ENCODE measurements around the gene SNU13. TPM values are rescaled to one million over a fixed set of nuclear protein-coding genes. Genes with fewer than 3 reads are reported as not detected.

Gene SNU13
- total RNA-seq, 5 donors from 2014 or later (not counting 1 experiment from before 2014, with no cell fraction given) = 108 to 145 (median 122) TPM

- H3K4me1 Mint-ChIP-seq = peaks cover 45 to 52% (median 46%) of the 10 kb centered on the region in 3 donors
- DNase-seq = no peak
- 100% methylated on average over 1 of the region's 3 CpGs for WGBS (ENCODE audit: insufficient coverage)
- no peaks in the 10 kb centered on the region for H3K9me3 Mint-ChIP-seq
- Histone ChIP-seq H3K4me1 (ENCODE audit: control insufficient read depth in 1 of 2, extremely low read depth in 1 of 2, insufficient read depth in 2 of 2, low read length in 2 of 2) (peaks cover 9 to 38% of the 10 kb centered on the region in 2 experiments), H3K9me3 (no peaks in the 10 kb centered on the region), H3K27ac (ENCODE audit: low read length) (no peak overlapping the region), H3K4me3 (ENCODE audit: control insufficient read depth in 1 of 2, extremely low read depth in 1 of 2, low read length in 1 of 2) (no peak overlapping the region), H3K36me3 (ENCODE audit: control insufficient read depth in 2 of 2, extremely low read depth in 1 of 2, insufficient read depth in 1 of 2, low read length in 1 of 2) (peaks cover 0 to 27% of the 10 kb centered on the region in 2 donors), H3K27me3 (replicated peaks in 1 of 2; ENCODE audit: control insufficient read depth in 2 of 2, extremely low read depth in 1 of 2, insufficient read depth in 2 of 2, low read length in 1 of 2) (no peaks in the 10 kb centered on the region)
- peak overlapping the region in 2 of 3 donors; percentile 89 to 96 for H3K4me3 Mint-ChIP-seq
- ChIA-PET CTCF (no interaction called here), POLR2A (no interaction called here)
- no peaks in the 10 kb centered on the region for H3K27me3 Mint-ChIP-seq
- peaks cover 16% of the 10 kb centered on the region for H3K36me3 Mint-ChIP-seq
- no peak for ATAC-seq (replicated peaks in 1 of 4)
- peak overlapping the region in 1 of 2 donors; percentile 16 for H3K27ac Mint-ChIP-seq
Observed at GRCh38 chr22:41683616-41684015, 5.1 kb downstream of the SNU13 start.

- H3K36me3 ChIP-seq (ENCODE audit: control insufficient read depth in 2 of 2, extremely low read depth in 1 of 2, insufficient read depth in 1 of 2, low read length in 1 of 2) = peaks cover 0 to 32% of the 10 kb centered on the region in 2 donors
- ChIA-PET POLR2A (no interaction called here), CTCF (no interaction called here)
- no peaks in the 10 kb centered on the region for H3K9me3 ChIP-seq
- no peaks in the 10 kb centered on the region for H3K9me3 Mint-ChIP-seq
- H3K4me3 ChIP-seq (ENCODE audit: control insufficient read depth in 1 of 2, extremely low read depth in 1 of 2, low read length in 1 of 2) = peak overlapping the region in 1 of 2 donors; percentile 75
- WGBS (ENCODE audit: insufficient coverage) = 80% methylated on average over 7 of the region's 9 CpGs
- ATAC-seq (replicated peaks in 1 of 4) (peak in 1 of 4 experiments; percentile 1), DNase-seq (no peak)
- peak overlapping the region; percentile 82 for H3K27ac ChIP-seq (ENCODE audit: low read length)
- no peaks in the 10 kb centered on the region for H3K27me3 ChIP-seq (replicated peaks in 1 of 2; ENCODE audit: control insufficient read depth in 2 of 2, extremely low read depth in 1 of 2, insufficient read depth in 2 of 2, low read length in 1 of 2)
- no peaks in the 10 kb centered on the region for H3K27me3 Mint-ChIP-seq
- H3K27ac Mint-ChIP-seq = peak overlapping the region; percentile 86 to 91
- H3K4me3 Mint-ChIP-seq = peak overlapping the region; percentile 89 to 96 (median 96)
- H3K4me1 ChIP-seq (ENCODE audit: control insufficient read depth in 1 of 2, extremely low read depth in 1 of 2, insufficient read depth in 2 of 2, low read length in 2 of 2) = peaks cover 9 to 34% of the 10 kb centered on the region in 2 experiments
- peaks cover 45 to 55% (median 50%) of the 10 kb centered on the region in 3 donors for H3K4me1 Mint-ChIP-seq
- peaks cover 21% of the 10 kb centered on the region for H3K36me3 Mint-ChIP-seq
Observed at GRCh38 chr22:41683052-41683451, 5.6 kb downstream of the SNU13 start.

- WGBS (ENCODE audit: insufficient coverage) = 35% methylated on average over 26 of the region's 50 CpGs
- Histone ChIP-seq H3K4me1 (ENCODE audit: control insufficient read depth in 1 of 2, extremely low read depth in 1 of 2, insufficient read depth in 2 of 2, low read length in 2 of 2) (peaks cover 2 to 28% of the 10 kb centered on the region in 2 experiments), H3K27ac (ENCODE audit: low read length) (peak overlapping the region; percentile 82), H3K9me3 (no peaks in the 10 kb centered on the region), H3K27me3 (replicated peaks in 1 of 2; ENCODE audit: control insufficient read depth in 2 of 2, extremely low read depth in 1 of 2, insufficient read depth in 2 of 2, low read length in 1 of 2) (no peaks in the 10 kb centered on the region), H3K36me3 (ENCODE audit: control insufficient read depth in 2 of 2, extremely low read depth in 1 of 2, insufficient read depth in 1 of 2, low read length in 1 of 2) (peaks cover 0 to 32% of the 10 kb centered on the region in 2 donors), H3K4me3 (ENCODE audit: control insufficient read depth in 1 of 2, extremely low read depth in 1 of 2, low read length in 1 of 2) (peak overlapping the region; percentile 75 to 78)
- H3K27ac Mint-ChIP-seq = peak overlapping the region; percentile 86 to 91
- DNase-seq (peak; percentile 59 to 90 (median 79)), ATAC-seq (replicated peaks in 1 of 4) (peak; percentile 90 to 94 (median 93))
- no peaks in the 10 kb centered on the region for H3K9me3 Mint-ChIP-seq
- POLR2A ChIA-PET = no interaction called here
- peaks cover 44 to 51% (median 46%) of the 10 kb centered on the region in 3 donors for H3K4me1 Mint-ChIP-seq
- H3K36me3 Mint-ChIP-seq = peaks cover 25% of the 10 kb centered on the region
- no peaks in the 10 kb centered on the region for H3K27me3 Mint-ChIP-seq
- H3K4me3 Mint-ChIP-seq = peak overlapping the region; percentile 89 to 96 (median 96)
- CTCF ChIA-PET = interaction anchor here in 1 of 2 donors (1.1 kb wide), 1 partner anchor 15 kb away, joined by 5 read pairs; no protein-coding TSS in a partner anchor
Observed at GRCh38 chr22:41682033-41682807, 6.4 kb downstream of the SNU13 start.

GRCh38 chr22:41681616-41682015, 7.1 kb downstream of the SNU13 start:
- WGBS (ENCODE audit: insufficient coverage) = no CpG with 5 or more reads among the region's 14 CpGs
- no peaks in the 10 kb centered on the region for H3K9me3 ChIP-seq
- CTCF ChIA-PET = interaction anchor here (0.8 to 1.1 kb wide), 2 partner anchors 15 to 324 kb away, joined by 3 to 5 read pairs; no protein-coding TSS in a partner anchor
- peaks cover 0 to 22% of the 10 kb centered on the region in 2 experiments for H3K4me1 ChIP-seq (ENCODE audit: control insufficient read depth in 1 of 2, extremely low read depth in 1 of 2, insufficient read depth in 2 of 2, low read length in 2 of 2)
- H3K27me3 ChIP-seq (replicated peaks in 1 of 2; ENCODE audit: control insufficient read depth in 2 of 2, extremely low read depth in 1 of 2, insufficient read depth in 2 of 2, low read length in 1 of 2) = no peaks in the 10 kb centered on the region
- peaks cover 28% of the 10 kb centered on the region for H3K36me3 Mint-ChIP-seq
- peak overlapping the region; percentile 82 for H3K27ac ChIP-seq (ENCODE audit: low read length)
- H3K4me1 Mint-ChIP-seq = peaks cover 40 to 50% (median 44%) of the 10 kb centered on the region in 3 donors
- no peaks in the 10 kb centered on the region for H3K27me3 Mint-ChIP-seq
- peaks cover 0 to 32% of the 10 kb centered on the region in 2 donors for H3K36me3 ChIP-seq (ENCODE audit: control insufficient read depth in 2 of 2, extremely low read depth in 1 of 2, insufficient read depth in 1 of 2, low read length in 1 of 2)
- H3K4me3 Mint-ChIP-seq = peak overlapping the region; percentile 89 to 96 (median 96)
- peak overlapping the region; percentile 75 to 78 for H3K4me3 ChIP-seq (ENCODE audit: control insufficient read depth in 1 of 2, extremely low read depth in 1 of 2, low read length in 1 of 2)
- peak overlapping the region in 1 of 2 donors; percentile 66 for H3K27ac Mint-ChIP-seq
- H3K9me3 Mint-ChIP-seq = no peaks in the 10 kb centered on the region
- POLR2A ChIA-PET = no interaction called here
- DNase-seq (peak in 1 of 35 experiments; percentile 27), ATAC-seq (replicated peaks in 1 of 4) (peak in 1 of 4 experiments; percentile 23)

GRCh38 chr22:41676134-41676533, 12.5 kb downstream of the SNU13 start:
- no peak overlapping the region for H3K27ac ChIP-seq (ENCODE audit: low read length)
- H3K4me3 ChIP-seq (ENCODE audit: control insufficient read depth in 1 of 2, extremely low read depth in 1 of 2, low read length in 1 of 2) = no peak overlapping the region
- ATAC-seq (replicated peaks in 1 of 4) = no peak
- Mint-ChIP-seq H3K4me1 (peaks cover 25 to 35% (median 28%) of the 10 kb centered on the region in 3 donors), H3K36me3 (peaks cover 47% of the 10 kb centered on the region), H3K27me3 (no peaks in the 10 kb centered on the region), H3K27ac (peak overlapping the region in 1 of 2 donors; percentile 39), H3K9me3 (no peaks in the 10 kb centered on the region), H3K4me3 (no peak overlapping the region)
- no peaks in the 10 kb centered on the region for H3K4me1 ChIP-seq (ENCODE audit: control insufficient read depth in 1 of 2, extremely low read depth in 1 of 2, insufficient read depth in 2 of 2, low read length in 2 of 2)
- POLR2A ChIA-PET = interaction anchor here in 1 of 2 donors (0.7 kb wide), 1 partner anchor 21 kb away, joined by 6 read pairs; no protein-coding TSS in a partner anchor
- H3K27me3 ChIP-seq (replicated peaks in 1 of 2; ENCODE audit: control insufficient read depth in 2 of 2, extremely low read depth in 1 of 2, insufficient read depth in 2 of 2, low read length in 1 of 2) = no peaks in the 10 kb centered on the region
- no peaks in the 10 kb centered on the region for H3K9me3 ChIP-seq
- H3K36me3 ChIP-seq (ENCODE audit: control insufficient read depth in 2 of 2, extremely low read depth in 1 of 2, insufficient read depth in 1 of 2, low read length in 1 of 2) = peaks cover 5 to 58% of the 10 kb centered on the region in 2 donors
- CTCF ChIA-PET = interaction anchor here in 1 of 2 donors (0.9 kb wide), 1 partner anchor 13 kb away, joined by 3 read pairs; the partner anchor contains the start of gene SNU13
- DNase-seq = no peak
- 93% methylated on average over 4 of the region's 4 CpGs for WGBS (ENCODE audit: insufficient coverage)

- CTCF ChIA-PET = interaction anchor here (0.6 to 0.7 kb wide), 2 partner anchors 54 to 85 kb away, joined by 3 to 7 read pairs; partner anchors contain the start of genes PMM1 (in 1 of the 2) and XRCC6 (in 1 of the 2)
- POLR2A ChIA-PET = interaction anchor here in 1 of 2 donors (0.7 kb wide), 1 partner anchor 12 kb away, joined by 3 read pairs; no protein-coding TSS in a partner anchor
- DNase-seq (no peak), ATAC-seq (replicated peaks in 1 of 4) (no peak)
- H3K36me3 ChIP-seq (ENCODE audit: control insufficient read depth in 2 of 2, extremely low read depth in 1 of 2, insufficient read depth in 1 of 2, low read length in 1 of 2) = peaks cover 5 to 47% of the 10 kb centered on the region in 2 donors
- H3K27me3 Mint-ChIP-seq = no peaks in the 10 kb centered on the region
- no peak overlapping the region for H3K27ac ChIP-seq (ENCODE audit: low read length)
- WGBS (ENCODE audit: insufficient coverage) = 100% methylated on average over 4 of the region's 12 CpGs
- peaks cover 19 to 23% (median 22%) of the 10 kb centered on the region in 3 donors for H3K4me1 Mint-ChIP-seq
- no peaks in the 10 kb centered on the region for H3K9me3 Mint-ChIP-seq
- H3K4me3 ChIP-seq (ENCODE audit: control insufficient read depth in 1 of 2, extremely low read depth in 1 of 2, low read length in 1 of 2) = no peak overlapping the region
- H3K27ac Mint-ChIP-seq = no peak overlapping the region
- peaks cover 40% of the 10 kb centered on the region for H3K36me3 Mint-ChIP-seq
- no peaks in the 10 kb centered on the region for H3K9me3 ChIP-seq
- no peaks in the 10 kb centered on the region for H3K4me1 ChIP-seq (ENCODE audit: control insufficient read depth in 1 of 2, extremely low read depth in 1 of 2, insufficient read depth in 2 of 2, low read length in 2 of 2)
- no peaks in the 10 kb centered on the region for H3K27me3 ChIP-seq (replicated peaks in 1 of 2; ENCODE audit: control insufficient read depth in 2 of 2, extremely low read depth in 1 of 2, insufficient read depth in 2 of 2, low read length in 1 of 2)
- H3K4me3 Mint-ChIP-seq = no peak overlapping the region
Observed at GRCh38 chr22:41674846-41675340, 13.8 kb downstream of the SNU13 start.

Data from T-cell (primary cell).